HG02943 (cell line): ENCODE measurements around the gene ZSCAN32.

Experiments used
- ATAC-seq: cut with Tn5 transposase; IDR thresholded peaks from one replicate; pipeline ENCODE4 v1.9.1; 2021; ENCODE audit warnings: mild to moderate bottlenecking, low read depth, moderate library complexity; ENCODE audit not compliant: unreplicated experiment

ZSCAN32 gene

GRCh38 chr16:3400779-3401688 lies at the start of gene ZSCAN32, which contains the start of gene ZNF174:
ZSCAN32 (minus strand) TSS chr16:3401004; CDS start chr16:3397557, 3,447 bp downstream.
ZNF174 (plus strand) TSS chr16:3401215; CDS start chr16:3402005, 790 bp downstream.
- ATAC-seq = peak; percentile 97

GRCh38 chr16:3444032-3444388 lies 43.2 kb upstream of the ZSCAN32 start:
- peak; percentile 34 for ATAC-seq

GRCh38 chr16:3443108-3444031 lies 42.6 kb upstream of the ZSCAN32 start, which contains the start of the genes NAA60 and ZNF597:
NAA60 (plus strand) TSS chr16:3443680; CDS start chr16:3476228, 32,548 bp downstream.
ZNF597 (minus strand) TSS chr16:3443504; CDS start chr16:3443153, 351 bp downstream.
- ATAC-seq = peak; percentile 83

GRCh38 chr16:3439637-3440036 lies 38.8 kb upstream of the ZSCAN32 start:
- ATAC-seq = no peak

GRCh38 chr16:3434373-3434772 lies 33.6 kb upstream of the ZSCAN32 start:
- no peak for ATAC-seq

GRCh38 chr16:3431779-3432219 lies 31.0 kb upstream of the ZSCAN32 start:
- no peak for ATAC-seq

- no peak for ATAC-seq
Observed at GRCh38 chr16:3413730-3414379, 13.1 kb upstream of the ZSCAN32 start.

GRCh38 chr16:3408561-3409197 lies 7.9 kb upstream of the ZSCAN32 start:
- ATAC-seq = no peak

- ATAC-seq = no peak
Observed at GRCh38 chr16:3401719-3402397, 1.1 kb upstream of the ZSCAN32 start.

- peak; percentile 45 for ATAC-seq
Observed at GRCh38 chr16:3400446-3400778, 392 bp downstream of the ZSCAN32 start.

- no peak for ATAC-seq
Observed at GRCh38 chr16:3389663-3390338, 11.0 kb downstream of the ZSCAN32 start.

- no peak for ATAC-seq
Observed at GRCh38 chr16:3388325-3388724, 12.5 kb downstream of the ZSCAN32 start.

- ATAC-seq = no peak
Observed at GRCh38 chr16:3383045-3383448, 17.8 kb downstream of the ZSCAN32 start.

GRCh38 chr16:3377917-3378316 lies 22.9 kb downstream of the ZSCAN32 start:
- no peak for ATAC-seq

- ATAC-seq = no peak
Observed at GRCh38 chr16:3375680-3376079, 25.1 kb downstream of the ZSCAN32 start.

GRCh38 chr16:3369073-3369472 lies 31.7 kb downstream of the ZSCAN32 start:
- ATAC-seq = no peak

- ATAC-seq = peak; percentile 74
Observed at GRCh38 chr16:3364774-3365427, 35.9 kb downstream of the ZSCAN32 start.

GRCh38 chr16:3363793-3364192 lies 37.0 kb downstream of the ZSCAN32 start:
- ATAC-seq = no peak
